HepG2 (cell line): ENCODE data around the gene NFATC1. TPM values are rescaled to one million over a fixed set of nuclear protein-coding genes. Genes with fewer than 3 reads are reported as not detected.

Experiments used
- AGO1 ChIP-seq: fragments of 200-400 bp; formaldehyde crosslinking; IDR thresholded peaks from 2 replicates; pipeline ENCODE4 v1.6.1; 2017; ENCODE audit warnings: mild to moderate bottlenecking, low read depth, low read length, moderate library complexity; ENCODE audit not compliant: poor library complexity, severe bottlenecking
- KDM3A ChIP-seq: IDR thresholded peaks from 2 replicates; pipeline ENCODE4 v1.6.1; 2018; ENCODE audit warnings: low read depth, missing compliant biosample characterization
- MBNL3 ChIP-seq: fragments of 250-450 bp; sonication (Bioruptor Pico); conservative IDR thresholded peaks from 2 replicates; pipeline ENCODE4 v1.8.0; 2022; ENCODE audit warnings: mild to moderate bottlenecking, inconsistent platforms
- MYPOP ChIP-seq: sonication (generic); formaldehyde crosslinking; IDR thresholded peaks from 2 replicates; pipeline ENCODE4 v1.8.1; 2023; ENCODE audit warnings: mild to moderate bottlenecking, moderate library complexity, missing genetic modification reagents
- RCOR2 ChIP-seq: IDR thresholded peaks from 2 replicates; pipeline ENCODE4 v1.6.1; 2016; ENCODE audit warnings: missing biosample characterization, missing genetic modification reagents
- REXO4 ChIP-seq: sonication (generic); formaldehyde crosslinking; IDR thresholded peaks from 2 replicates; pipeline ENCODE4 v1.8.0; 2022; ENCODE audit warnings: missing genetic modification reagents, mild to moderate bottlenecking, borderline replicate concordance
- SETDB1 ChIP-seq: sonication (generic); formaldehyde crosslinking; IDR thresholded peaks from 2 replicates; pipeline ENCODE4 v1.5.1; 2020; ENCODE audit warnings: missing genetic modification reagents, mild to moderate bottlenecking, borderline replicate concordance
- U2AF1 ChIP-seq: fragments of 200-400 bp; formaldehyde crosslinking; optimal IDR thresholded peaks from 2 replicates; pipeline ENCODE3; 2017; ENCODE audit warnings: mild to moderate bottlenecking, low read depth, low read length
- polyA plus RNA-seq, 8 experiments: library from polyadenylated mRNA; depleted of rRNA in 3 of 8; stranded (reverse) in 7 of 8; unstranded in 1 of 8; fragments of >200 nt; fragmentation: Illumina TruSeq in 4 of 8; extraction: Trizol in 4 of 8; gene quantifications; 2 replicates each; pipeline versions ENCODE4 v1.2.1 to v1.2.3, GENCODE V29; 2011 to 2016; ENCODE audit warnings: low read depth in 4 of 8, missing spikeins in 1 of 8, mixed read lengths in 1 of 8; ENCODE audit not compliant: insufficient read depth in 1 of 8
- total RNA-seq, 5 experiments: library from RNA; depleted of rRNA; stranded (reverse); fragments of >200 nt; fragmentation: Illumina TruSeq; extraction: Trizol; gene quantifications; 2 replicates each; pipeline ENCODE4 v1.2.3, GENCODE V29; 2016; ENCODE audit warnings: low read depth in 1 of 5
- TF ChIP-seq, protein P1 (sequence below): sonication (generic); formaldehyde crosslinking; IDR thresholded peaks from 2 replicates; pipeline ENCODE4 v1.5.1; 2020; ENCODE audit warnings: mild to moderate bottlenecking, missing genetic modification reagents, borderline replicate concordance

The NFATC1 gene
- total and polyA plus RNA-seq, 2 of the 13 experiments (the other 11 are each of a cell fraction or from before 2014, with no cell fraction given), result not detected

DNA sequence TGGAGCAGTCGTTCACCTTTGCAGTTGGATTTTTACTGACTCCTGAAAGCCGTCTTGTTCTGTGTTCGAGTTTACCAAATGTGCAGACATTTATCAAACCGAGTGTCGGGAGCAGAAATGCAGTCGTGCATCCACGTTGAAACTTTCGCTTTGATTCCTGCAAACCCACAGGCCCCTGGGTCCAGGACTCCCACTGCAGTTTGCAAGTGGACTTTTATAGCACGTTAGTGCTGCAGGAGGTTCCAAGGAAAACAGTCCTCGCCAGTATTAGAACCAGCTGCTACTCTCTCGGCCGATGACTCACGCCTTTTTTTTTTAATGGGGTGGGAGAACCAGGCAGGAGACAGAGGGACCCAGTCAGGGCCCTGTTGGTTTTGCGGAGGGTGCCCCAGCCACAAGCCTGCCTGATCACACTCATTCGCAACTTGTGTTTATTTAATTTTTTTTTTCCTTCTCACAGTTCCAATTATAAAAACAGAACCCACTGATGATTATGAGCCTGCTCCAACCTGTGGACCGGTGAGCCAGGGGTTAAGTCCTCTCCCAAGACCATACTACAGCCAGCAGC is 90.1 kb downstream of the NFATC1 start (continued):
- TF ChIP-seq, protein P1, sequence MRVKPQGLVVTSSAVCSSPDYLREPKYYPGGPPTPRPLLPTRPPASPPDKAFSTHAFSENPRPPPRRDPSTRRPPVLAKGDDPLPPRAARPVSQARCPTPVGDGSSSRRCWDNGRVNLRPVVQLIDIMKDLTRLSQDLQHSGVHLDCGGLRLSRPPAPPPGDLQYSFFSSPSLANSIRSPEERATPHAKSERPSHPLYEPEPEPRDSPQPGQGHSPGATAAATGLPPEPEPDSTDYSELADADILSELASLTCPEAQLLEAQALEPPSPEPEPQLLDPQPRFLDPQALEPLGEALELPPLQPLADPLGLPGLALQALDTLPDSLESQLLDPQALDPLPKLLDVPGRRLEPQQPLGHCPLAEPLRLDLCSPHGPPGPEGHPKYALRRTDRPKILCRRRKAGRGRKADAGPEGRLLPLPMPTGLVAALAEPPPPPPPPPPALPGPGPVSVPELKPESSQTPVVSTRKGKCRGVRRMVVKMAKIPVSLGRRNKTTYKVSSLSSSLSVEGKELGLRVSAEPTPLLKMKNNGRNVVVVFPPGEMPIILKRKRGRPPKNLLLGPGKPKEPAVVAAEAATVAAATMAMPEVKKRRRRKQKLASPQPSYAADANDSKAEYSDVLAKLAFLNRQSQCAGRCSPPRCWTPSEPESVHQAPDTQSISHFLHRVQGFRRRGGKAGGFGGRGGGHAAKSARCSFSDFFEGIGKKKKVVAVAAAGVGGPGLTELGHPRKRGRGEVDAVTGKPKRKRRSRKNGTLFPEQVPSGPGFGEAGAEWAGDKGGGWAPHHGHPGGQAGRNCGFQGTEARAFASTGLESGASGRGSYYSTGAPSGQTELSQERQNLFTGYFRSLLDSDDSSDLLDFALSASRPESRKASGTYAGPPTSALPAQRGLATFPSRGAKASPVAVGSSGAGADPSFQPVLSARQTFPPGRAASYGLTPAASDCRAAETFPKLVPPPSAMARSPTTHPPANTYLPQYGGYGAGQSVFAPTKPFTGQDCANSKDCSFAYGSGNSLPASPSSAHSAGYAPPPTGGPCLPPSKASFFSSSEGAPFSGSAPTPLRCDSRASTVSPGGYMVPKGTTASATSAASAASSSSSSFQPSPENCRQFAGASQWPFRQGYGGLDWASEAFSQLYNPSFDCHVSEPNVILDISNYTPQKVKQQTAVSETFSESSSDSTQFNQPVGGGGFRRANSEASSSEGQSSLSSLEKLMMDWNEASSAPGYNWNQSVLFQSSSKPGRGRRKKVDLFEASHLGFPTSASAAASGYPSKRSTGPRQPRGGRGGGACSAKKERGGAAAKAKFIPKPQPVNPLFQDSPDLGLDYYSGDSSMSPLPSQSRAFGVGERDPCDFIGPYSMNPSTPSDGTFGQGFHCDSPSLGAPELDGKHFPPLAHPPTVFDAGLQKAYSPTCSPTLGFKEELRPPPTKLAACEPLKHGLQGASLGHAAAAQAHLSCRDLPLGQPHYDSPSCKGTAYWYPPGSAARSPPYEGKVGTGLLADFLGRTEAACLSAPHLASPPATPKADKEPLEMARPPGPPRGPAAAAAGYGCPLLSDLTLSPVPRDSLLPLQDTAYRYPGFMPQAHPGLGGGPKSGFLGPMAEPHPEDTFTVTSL, result no peak
- TF ChIP-seq U2AF1 (no peak), KDM3A (CRISPR knock-in tag) (no peak), REXO4 (no peak), MBNL3 (CRISPR knock-in tag) (no peak), RCOR2 (CRISPR knock-in tag) (no peak), MYPOP (CRISPR knock-in tag) (no peak), AGO1 (no peak), SETDB1 (CRISPR knock-in tag) (no peak)
